C1 segment of cervical spinal cord (tissue), 14 donors: ENCODE data around the gene SCLY.

ENCODE experiments used
- DNase-seq, 14 donors: peaks; one replicate each; lab custom pipeline; 2025; lab: John Stamatoyannopoulos, UW

The SCLY gene

GRCh38 chr2:238126338-238126737 lies 65.5 kb downstream of the SCLY start:
- DNase-seq: no peak

- DNase-seq: no peak
Observed at GRCh38 chr2:238126775-238127164, 66.0 kb downstream of the SCLY start.

- DNase-seq: no peak
Observed at GRCh38 chr2:238127165-238128060, 66.6 kb downstream of the SCLY start.

- DNase-seq: no peak
Observed at GRCh38 chr2:238128061-238128440, 67.2 kb downstream of the SCLY start.

GRCh38 chr2:238128534-238129001 lies 67.8 kb downstream of the SCLY start:
- no peak for DNase-seq

GRCh38 chr2:238129166-238130010 lies 68.6 kb downstream of the SCLY start:
- no peak for DNase-seq

- DNase-seq: no peak
Observed at GRCh38 chr2:238130111-238130695, 69.4 kb downstream of the SCLY start.

- DNase-seq: no peak
Observed at GRCh38 chr2:238130696-238131628, 70.2 kb downstream of the SCLY start.

- no peak for DNase-seq
Observed at GRCh38 chr2:238131761-238132462, 71.1 kb downstream of the SCLY start.

GRCh38 chr2:238132463-238133450 lies 72.0 kb downstream of the SCLY start:
- no peak for DNase-seq

- DNase-seq: no peak
Observed at GRCh38 chr2:238133499-238134392, 72.9 kb downstream of the SCLY start.

- no peak for DNase-seq
Observed at GRCh38 chr2:238134393-238134785, 73.6 kb downstream of the SCLY start.

- no peak for DNase-seq
Observed at GRCh38 chr2:238135601-238136150, 74.9 kb downstream of the SCLY start.

GRCh38 chr2:238136820-238137537 lies 76.2 kb downstream of the SCLY start:
- no peak for DNase-seq

GRCh38 chr2:238137885-238138284 lies 77.1 kb downstream of the SCLY start:
- no peak for DNase-seq

- no peak for DNase-seq
Observed at GRCh38 chr2:238138331-238139195, 77.8 kb downstream of the SCLY start, which contains the start of gene KLHL30. KLHL30 (plus strand) TSS chr2:238138668; CDS start chr2:238140755, 2,087 bp downstream.
